GM19395 (cell line): Measurements from ENCODE around the gene KCP.
"Not testable (repeated sequence)": the region's sequence is repeated elsewhere in the genome, so short reads cannot be mapped to it uniquely, and the experiment has no call there.

Source experiments
- ATAC-seq: cut with Tn5 transposase; IDR thresholded peaks from one replicate; pipeline ENCODE4 v1.9.1; 2021; ENCODE audit warnings: mild to moderate bottlenecking, moderate library complexity; ENCODE audit not compliant: unreplicated experiment

KCP gene

GRCh38 chr7:128910569-128910945 is at the start of gene KCP:
Gene KCP, minus strand, starts transcription at chr7:128910709. Its CDS starts 33 bp downstream, at chr7:128910676.
- ATAC-seq, result no peak

DNA sequence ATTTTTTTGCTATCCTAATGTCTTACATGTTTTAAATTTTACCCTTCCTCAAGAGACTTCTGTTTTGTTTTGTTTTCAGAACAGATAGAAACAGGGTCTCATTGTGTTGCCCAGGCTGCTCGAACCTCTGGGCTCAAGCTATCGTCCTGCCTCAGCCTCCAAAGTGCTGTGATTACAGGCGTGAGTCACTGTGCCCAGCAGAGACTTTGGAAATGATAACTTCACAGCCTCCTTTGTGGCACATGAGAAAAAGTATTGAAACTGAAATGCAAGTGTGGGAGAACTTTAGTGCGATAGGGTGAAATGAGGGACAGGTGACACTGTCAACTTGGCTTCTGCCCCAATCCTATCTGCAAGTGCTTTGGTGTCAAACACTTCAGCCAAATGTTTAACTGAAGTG is 48.8 kb upstream of the KCP start:
- no peak for ATAC-seq

DNA sequence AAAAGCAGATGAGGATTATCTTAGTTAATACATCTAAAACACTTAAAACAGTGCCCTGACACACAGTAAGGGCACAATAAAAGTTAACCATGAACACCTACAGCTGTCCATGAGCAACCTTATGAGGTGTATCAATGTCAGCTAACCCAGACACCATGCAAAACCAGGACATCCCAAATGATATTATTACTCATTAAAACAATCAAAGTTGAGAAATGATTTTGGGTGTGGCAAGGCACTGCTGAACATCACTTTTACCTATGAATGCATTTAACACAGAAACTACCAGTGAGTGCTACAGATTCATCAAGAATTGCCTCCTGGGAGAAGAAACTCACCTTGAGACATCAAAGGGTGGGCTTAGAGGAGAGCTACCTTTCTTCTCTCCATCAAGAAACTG is 45.5 kb upstream of the KCP start:
- no peak for ATAC-seq

- peak; percentile 81 for ATAC-seq
Measured at GRCh38 chr7:128954830-128955802, 44.6 kb upstream of the KCP start.

- no peak for ATAC-seq
Measured at GRCh38 chr7:128954150-128954549, 43.6 kb upstream of the KCP start.

DNA sequence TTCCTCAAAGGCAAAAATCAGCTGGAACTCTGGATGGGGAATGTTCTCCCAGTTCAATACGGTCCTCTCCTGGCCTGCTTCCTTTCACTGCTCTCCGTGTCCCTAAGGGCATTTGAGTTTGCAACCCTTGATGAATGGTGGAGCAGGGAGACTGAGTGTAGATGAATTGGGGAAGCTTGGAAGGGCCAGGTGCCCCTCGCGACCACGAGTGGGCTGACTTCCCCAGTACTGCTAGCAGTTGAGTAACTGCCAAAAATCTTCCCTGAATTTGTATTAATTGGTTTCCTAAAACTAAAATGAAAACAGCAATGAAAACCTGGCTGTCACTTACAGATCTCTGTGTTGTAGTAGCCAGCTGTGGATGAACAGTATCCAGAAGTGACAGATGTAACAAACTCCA is 40.8 kb upstream of the KCP start:
- no peak for ATAC-seq

DNA sequence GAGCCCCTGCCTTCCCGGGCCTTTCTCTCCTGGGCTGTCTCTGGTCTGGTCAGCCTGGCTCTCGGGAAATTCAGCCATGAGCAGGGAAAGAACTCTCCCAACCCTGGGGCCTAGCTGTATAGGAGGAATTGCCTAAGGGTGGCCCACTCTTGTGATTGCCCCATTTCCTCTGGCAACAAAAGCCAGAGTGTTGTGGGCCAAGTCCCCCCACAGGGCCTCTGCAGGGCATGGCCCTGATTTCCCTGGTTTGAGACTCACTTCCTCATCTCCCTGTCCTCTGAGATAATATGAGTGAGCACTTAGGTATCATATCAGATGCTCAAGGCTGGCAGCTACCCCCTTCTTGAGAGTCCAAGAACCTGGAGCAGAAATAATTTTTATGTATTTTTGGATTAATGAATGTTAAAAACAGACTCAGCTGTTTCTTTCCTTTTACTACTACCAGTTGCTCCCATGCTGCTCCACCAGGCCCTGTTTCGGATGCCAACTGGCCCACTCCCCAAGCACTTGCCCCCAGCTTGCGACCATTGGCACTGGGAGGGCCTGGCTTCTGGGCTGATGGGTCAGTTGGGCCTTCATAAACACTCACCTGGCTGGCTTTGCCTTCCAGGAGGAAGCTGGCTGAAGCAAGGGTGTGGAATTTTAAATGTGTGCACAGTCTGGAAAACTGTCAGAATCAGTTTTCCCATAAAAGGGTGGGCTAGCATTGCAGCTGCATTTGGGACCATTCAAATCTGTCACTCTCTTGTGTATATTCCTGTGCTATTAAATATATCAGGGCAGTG is 38.7 kb upstream of the KCP start:
- no peak for ATAC-seq

GRCh38 chr7:128948312-128948973 is 37.9 kb upstream of the KCP start:
- ATAC-seq, result no peak

DNA sequence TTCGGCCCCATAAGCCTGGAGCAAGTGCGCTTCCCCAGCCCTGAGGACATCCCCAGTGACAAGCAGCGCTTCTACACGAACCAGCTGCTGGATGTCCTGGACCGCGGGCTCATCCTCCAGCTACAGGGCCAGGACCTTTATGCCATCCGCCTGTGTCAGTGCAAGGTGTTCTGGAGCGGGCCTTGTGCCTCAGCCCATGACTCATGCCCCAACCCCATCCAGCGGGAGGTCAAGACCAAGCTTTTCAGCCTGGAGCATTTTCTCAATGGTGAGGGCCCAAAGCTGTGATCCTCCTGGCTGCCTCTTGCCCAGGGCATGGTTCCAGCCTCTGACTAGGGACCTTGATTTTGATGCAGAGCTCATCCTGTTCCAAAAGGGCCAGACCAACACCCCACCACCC is 37.3 kb upstream of the KCP start:
- no peak for ATAC-seq

DNA sequence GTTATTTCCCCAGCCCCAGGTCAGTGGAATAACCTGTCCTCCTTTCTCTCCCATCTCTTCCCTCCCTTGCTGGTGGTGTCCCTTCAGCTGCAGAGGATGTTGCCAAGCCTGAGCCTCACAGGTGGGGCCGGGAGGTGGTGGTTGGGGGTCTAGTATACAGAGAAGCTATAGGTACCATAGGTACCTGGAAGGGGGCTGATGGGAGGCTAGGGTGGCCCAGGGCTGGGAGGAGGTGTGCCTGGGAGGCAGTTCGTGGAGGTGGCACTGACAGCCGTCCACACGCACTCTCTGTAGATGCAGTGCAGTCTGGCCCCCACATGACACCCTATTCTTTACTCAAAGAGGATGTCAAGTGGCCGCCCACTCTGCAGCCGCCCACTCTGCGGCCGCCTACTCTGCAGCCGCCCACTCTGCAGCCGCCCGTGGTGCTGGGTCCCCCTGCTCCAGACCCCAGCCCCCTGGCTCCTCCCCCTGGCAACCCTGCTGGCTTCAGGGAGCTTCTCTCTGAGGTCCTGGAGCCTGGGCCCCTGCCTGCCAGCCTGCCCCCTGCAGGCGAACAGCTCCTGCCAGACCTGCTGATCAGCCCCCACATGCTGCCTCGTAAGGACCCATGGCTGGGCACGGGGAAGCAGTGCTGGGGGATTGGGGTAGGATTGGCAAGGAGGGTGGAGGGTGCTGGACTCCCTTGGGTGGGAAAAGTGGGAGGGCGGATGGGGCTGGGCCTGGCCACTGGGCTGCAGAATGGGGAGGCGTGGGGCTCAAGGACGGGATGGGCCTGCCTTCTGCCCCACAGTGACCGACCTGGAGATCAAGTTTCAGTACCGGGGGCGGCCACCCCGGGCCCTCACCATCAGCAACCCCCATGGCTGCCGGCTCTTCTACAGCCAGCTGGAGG is 36.7 kb upstream of the KCP start:
- ATAC-seq, result no peak

- ATAC-seq, result no peak
Measured at GRCh38 chr7:128945668-128946366, 35.3 kb upstream of the KCP start.

- ATAC-seq, result no peak
Measured at GRCh38 chr7:128944487-128945236, 34.2 kb upstream of the KCP start.

GRCh38 chr7:128943251-128943650 is 32.7 kb upstream of the KCP start:
- not testable (repeated sequence) for ATAC-seq

DNA sequence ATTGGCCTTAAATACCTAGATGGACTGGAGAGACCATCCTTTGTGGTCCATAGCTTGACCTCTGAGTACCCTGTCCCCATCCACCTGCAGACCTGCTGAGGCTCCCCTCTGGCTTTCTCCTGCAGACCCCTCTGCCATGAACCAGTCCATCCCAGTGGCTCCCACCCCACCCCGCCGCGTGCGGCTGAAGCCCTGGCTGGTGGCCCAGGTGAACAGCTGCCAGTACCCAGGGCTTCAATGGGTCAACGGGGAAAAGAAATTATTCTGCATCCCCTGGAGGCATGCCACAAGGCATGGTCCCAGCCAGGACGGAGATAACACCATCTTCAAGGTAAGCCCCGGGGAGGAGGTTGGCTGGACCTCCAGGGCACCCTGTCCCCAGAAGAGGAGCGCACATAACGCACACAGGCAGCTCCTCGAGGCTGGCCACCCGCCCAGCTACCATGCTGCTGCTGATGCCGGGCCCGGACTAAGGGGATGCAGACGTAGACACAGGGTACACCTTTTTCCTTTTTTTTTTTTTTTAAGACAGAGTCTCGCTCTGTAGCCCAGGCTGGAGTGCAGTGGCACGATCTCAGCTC is 31.5 kb upstream of the KCP start:
- no peak for ATAC-seq

DNA sequence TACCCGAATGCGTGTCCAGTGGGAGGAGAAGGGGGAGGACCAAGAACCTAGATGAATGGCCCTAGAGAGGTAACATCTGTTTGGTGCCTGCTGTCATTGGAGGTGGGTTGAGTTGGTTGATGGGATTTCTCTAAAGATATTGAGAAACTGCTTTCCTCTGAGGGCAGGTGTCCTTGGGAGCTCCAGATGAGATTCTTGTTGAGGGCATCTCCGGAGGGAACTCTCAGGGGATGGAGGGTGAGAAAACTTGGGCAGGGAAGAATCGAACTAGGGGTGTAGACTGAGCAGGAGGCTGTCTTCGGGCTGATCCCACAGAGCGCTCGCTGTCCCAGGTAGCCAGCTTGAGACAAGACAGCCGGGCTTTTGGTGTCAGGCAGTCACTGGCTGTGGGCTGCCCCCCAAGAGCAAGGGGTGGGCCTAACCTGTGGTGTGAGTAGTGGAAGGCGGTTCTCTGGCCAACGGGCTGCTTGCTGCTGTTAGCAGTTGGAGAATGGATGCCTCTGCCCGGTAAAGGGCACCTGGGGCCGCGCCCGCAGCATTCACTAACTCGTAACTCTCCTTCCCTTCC is 30.9 kb upstream of the KCP start:
- ATAC-seq, result no peak

DNA sequence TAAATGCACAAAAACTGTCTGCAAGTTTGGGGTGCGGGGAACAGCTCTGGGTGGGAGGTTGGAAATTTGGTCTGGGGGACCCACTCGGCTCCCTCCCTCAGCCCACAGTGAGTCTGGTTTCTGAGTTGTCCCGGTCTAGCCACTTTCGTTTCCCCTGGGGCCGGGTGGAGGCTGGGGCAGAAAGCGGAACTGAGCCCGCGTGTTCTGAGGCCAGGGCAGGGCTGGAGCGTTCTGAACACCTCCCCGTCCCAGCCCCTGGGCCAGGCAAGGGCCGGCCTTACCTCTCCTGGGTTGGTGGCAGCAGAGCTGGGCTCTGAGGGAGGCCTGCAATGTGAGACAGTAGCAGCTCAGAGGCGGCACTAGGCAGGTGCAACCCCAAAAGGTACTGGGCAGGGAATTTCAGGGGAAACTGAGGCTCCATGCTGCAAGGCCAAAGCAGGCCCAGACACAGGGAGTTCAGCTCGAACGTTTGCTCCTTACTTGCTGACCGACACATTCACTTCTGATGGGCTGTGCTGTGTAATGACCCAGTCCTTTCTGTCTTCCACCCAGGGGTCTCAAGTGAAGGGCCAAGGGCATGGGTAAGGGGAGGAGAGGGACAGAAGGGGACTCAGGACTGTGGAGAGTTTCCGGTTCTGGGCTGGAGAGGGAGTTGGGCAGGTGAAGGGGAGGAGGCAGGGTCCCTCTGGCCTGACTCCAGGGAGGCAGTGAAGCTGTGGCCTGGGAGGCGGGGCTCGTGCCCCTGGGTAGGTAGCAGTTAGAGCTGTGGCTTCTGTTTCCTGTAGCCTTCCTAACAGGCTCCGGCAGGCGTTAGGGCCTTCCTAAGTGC is 30.2 kb upstream of the KCP start:
- ATAC-seq, result peak; percentile 64

DNA sequence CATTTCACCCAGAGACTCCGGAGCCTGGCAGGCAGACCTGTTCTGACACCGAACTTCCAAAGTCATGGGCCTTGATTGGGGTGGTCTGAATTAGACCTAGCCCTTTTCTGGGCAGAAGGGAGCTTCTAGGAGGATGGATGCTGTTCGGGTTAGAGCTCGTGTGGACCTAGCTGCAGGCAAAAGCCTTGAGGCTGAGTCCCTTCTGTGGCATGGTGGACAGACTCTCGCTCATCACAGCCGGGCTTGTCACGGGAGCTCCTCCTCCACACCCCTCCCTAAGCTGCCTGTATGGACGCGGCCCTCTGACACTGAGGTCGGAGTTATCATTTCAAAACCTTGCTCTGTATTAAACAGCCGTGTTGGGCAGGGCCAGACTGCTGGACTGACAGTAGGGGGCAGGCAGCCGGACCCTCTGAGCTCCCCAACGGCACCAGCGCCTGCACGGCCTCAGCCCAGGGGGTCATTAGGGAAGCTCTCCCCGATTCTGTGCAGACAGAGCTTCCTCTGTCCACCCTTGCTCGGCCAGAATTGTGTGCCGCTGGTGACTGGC is 29.4 kb upstream of the KCP start:
- ATAC-seq, result peak; percentile 35
